ENCODE measurements around the gene LRMDA. TPM values are rescaled to one million over a fixed set of nuclear protein-coding genes. Genes with fewer than 3 reads are reported as not detected.

The LRMDA gene
- total and polyA plus RNA-seq, 7 donors, result 1.0 to 5.7 (median 2.5) TPM

DNA sequence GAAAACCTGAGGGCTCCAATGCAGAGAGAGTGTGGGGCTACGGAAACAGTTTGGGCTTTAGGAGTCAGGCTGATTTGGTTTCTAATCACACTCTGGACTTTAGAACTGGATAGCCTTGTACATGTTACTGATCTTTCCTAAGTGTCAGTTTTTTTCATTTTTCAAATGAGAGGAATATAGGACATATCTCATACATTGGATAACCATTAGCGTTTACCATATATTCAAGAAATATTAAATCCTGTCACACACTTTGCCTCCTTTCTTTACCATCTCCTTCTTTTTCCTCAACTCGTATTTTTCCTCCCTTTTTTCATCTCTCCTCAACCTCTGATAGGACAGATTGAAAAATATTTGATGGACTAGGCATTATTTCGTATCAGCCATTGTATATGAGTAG, 885.7 kb downstream of the LRMDA start:
- Histone ChIP-seq H3K27ac (no peak overlapping the region), H3K4me3 (no peak overlapping the region), H3K36me3 (ENCODE audit: insufficient read depth in 1 of 2, low read depth in 1 of 2) (no peaks in the 10 kb centered on the region), H3K9me3 (peaks cover 4% of the 10 kb centered on the region), H3K4me1 (no peaks in the 10 kb centered on the region), H3K27me3 (ENCODE audit: insufficient read depth in 3 of 3, low read length in 2 of 3) (no peaks in the 10 kb centered on the region)
- TF ChIP-seq, protein P1, sequence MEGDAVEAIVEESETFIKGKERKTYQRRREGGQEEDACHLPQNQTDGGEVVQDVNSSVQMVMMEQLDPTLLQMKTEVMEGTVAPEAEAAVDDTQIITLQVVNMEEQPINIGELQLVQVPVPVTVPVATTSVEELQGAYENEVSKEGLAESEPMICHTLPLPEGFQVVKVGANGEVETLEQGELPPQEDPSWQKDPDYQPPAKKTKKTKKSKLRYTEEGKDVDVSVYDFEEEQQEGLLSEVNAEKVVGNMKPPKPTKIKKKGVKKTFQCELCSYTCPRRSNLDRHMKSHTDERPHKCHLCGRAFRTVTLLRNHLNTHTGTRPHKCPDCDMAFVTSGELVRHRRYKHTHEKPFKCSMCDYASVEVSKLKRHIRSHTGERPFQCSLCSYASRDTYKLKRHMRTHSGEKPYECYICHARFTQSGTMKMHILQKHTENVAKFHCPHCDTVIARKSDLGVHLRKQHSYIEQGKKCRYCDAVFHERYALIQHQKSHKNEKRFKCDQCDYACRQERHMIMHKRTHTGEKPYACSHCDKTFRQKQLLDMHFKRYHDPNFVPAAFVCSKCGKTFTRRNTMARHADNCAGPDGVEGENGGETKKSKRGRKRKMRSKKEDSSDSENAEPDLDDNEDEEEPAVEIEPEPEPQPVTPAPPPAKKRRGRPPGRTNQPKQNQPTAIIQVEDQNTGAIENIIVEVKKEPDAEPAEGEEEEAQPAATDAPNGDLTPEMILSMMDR (IDR thresholded peaks at IDR 0.05), result no peak
- ATAC-seq (no peak), DNase-seq (no peak)
- 84 to 88% (median 87%) methylated on average over 4 of the region's 4 CpGs for WGBS, 3 donors
- intact Hi-C loops (cut with DNase I), result no loop called here

DNA sequence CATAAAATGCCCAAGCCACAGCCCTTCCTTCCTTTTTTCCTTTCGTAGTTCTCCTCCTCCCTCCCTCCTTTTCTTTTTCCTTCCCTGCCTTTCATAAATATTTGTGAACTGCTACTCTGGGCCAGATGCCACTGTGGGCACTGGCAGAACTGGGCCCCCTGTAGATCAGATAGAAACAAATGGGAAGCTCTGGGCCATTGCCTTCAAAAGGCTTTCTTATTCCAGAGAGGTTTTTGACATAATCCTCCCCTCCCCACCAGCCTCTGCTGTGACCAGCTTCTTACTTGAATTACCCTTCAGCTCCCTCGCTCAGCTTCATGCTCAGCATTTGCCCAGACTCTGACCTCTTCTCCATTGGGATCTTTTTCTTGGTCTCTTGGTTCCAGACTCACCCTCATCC, 886.8 kb downstream of the LRMDA start:
- DNase-seq, result no peak
- Histone ChIP-seq H3K36me3 (ENCODE audit: insufficient read depth in 1 of 2, low read depth in 1 of 2) (no peaks in the 10 kb centered on the region), H3K27ac (no peak overlapping the region), H3K27me3 (ENCODE audit: insufficient read depth in 3 of 3, low read length in 2 of 3) (no peaks in the 10 kb centered on the region), H3K9me3 (peaks cover 4% of the 10 kb centered on the region), H3K4me1 (no peaks in the 10 kb centered on the region), H3K4me3 (no peak overlapping the region)
- TF ChIP-seq, protein P1 (IDR thresholded peaks at IDR 0.05), result no peak
- ATAC-seq, result no peak
- WGBS, 3 donors, result 34 to 55% (median 49%) methylated on average over 2 of the region's 2 CpGs
- intact Hi-C loops (cut with DNase I), result no loop called here

DNA sequence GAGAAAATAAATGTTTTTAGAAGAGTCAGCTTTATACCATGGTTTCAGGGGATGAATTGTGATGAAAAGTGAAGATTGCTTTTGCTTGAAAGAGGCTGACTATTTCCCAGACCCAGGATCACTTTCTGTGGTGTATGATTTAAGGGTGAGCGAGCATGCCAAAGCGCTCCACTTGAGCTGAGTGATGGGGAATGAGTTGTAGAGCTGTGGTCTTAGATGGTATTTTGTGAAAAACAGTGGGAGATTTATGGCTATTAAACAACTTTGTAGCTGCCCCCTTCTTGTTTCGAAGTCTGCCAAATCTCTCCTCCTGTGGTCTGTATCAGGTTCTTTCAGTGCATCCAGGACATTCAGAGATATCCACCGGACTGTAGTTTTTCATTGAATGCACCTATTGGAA, 888.2 kb downstream of the LRMDA start:
- intact Hi-C loops (cut with DNase I), result no loop called here
- WGBS, 3 donors, result 73 to 86% (median 82%) methylated on average over 4 of the region's 4 CpGs
- peaks cover 4% of the 10 kb centered on the region for H3K9me3 ChIP-seq
- H3K4me1 ChIP-seq, result no peaks in the 10 kb centered on the region
- TF ChIP-seq, protein P1 (IDR thresholded peaks at IDR 0.05), result no peak
- no peaks in the 10 kb centered on the region for H3K27me3 ChIP-seq (ENCODE audit: insufficient read depth in 3 of 3, low read length in 2 of 3)
- H3K27ac ChIP-seq, result no peak overlapping the region
- no peaks in the 10 kb centered on the region for H3K36me3 ChIP-seq (ENCODE audit: insufficient read depth in 1 of 2, low read depth in 1 of 2)
- ATAC-seq, result no peak
- DNase-seq, result no peak
- no peak overlapping the region for H3K4me3 ChIP-seq

DNA sequence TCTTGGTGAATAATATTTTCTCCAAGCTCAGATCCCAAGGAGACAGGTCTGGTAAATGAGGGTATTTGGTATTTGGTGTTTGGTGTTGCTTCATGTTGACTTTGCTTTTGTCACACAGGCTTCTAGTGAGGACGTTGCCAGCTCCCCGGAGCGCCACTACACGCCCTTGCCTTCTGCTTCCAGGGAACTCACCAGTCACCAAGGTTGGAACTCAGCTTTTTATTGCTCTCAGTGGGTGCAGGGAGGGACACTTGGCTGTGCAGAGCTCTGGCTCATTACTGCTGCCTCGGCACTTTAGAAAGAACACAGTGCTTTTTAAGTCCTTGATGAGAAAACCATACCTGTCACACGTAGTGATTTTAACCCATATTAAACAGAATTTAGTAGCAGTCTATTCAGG, 892.9 kb downstream of the LRMDA start:
- TF ChIP-seq, protein P1 (IDR thresholded peaks at IDR 0.05), result no peak
- peak in 2 of 4 donors; percentile 53 to 62 for ATAC-seq
- Histone ChIP-seq H3K36me3 (ENCODE audit: insufficient read depth in 1 of 2, low read depth in 1 of 2) (no peaks in the 10 kb centered on the region), H3K27ac (no peak overlapping the region), H3K27me3 (ENCODE audit: insufficient read depth in 3 of 3, low read length in 2 of 3) (no peaks in the 10 kb centered on the region), H3K9me3 (no peaks in the 10 kb centered on the region), H3K4me3 (no peak overlapping the region), H3K4me1 (no peaks in the 10 kb centered on the region)
- 19 to 34% (median 28%) methylated on average over 6 of the region's 6 CpGs for WGBS, 3 donors
- DNase-seq, result peak; percentile 26 to 59
- intact Hi-C loops (cut with DNase I), result no loop called here

DNA sequence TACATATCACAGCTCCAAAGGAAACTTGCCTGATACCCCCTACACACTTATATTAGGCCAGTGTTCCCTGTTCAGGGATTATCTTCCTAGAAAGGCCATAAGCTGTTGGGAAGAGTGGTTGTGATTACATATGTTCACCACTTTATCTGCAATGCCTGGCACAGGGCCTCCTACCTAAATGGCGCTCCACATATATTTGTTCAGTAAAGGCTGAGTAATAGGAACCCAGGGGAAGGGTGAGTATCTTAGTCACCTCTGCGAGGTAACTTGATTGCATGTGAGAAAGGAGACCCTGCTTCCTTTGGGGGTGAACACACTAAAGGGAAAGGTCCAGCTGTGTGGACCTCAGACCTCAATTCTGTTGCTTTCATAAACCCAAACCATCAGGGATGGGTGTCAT, 896.0 kb downstream of the LRMDA start:
- Histone ChIP-seq H3K36me3 (ENCODE audit: insufficient read depth in 1 of 2, low read depth in 1 of 2) (no peaks in the 10 kb centered on the region), H3K4me3 (no peak overlapping the region), H3K4me1 (no peaks in the 10 kb centered on the region), H3K27ac (no peak overlapping the region), H3K9me3 (no peaks in the 10 kb centered on the region), H3K27me3 (ENCODE audit: insufficient read depth in 3 of 3, low read length in 2 of 3) (no peaks in the 10 kb centered on the region)
- TF ChIP-seq, protein P1 (IDR thresholded peaks at IDR 0.05), result no peak
- ATAC-seq (no peak), DNase-seq (no peak)
- 91 to 95% (median 94%) methylated on average over 2 of the region's 2 CpGs for WGBS, 3 donors
- intact Hi-C loops (cut with DNase I), result no loop called here
